Amniotic stem cell (primary cell): Measurements from ENCODE around the gene ATP13A2.
"Not testable (repeated sequence)": the region's sequence is repeated elsewhere in the genome, so short reads cannot be mapped to it uniquely, and the experiment has no call there.

Experiments
- DNase-seq: peaks from one replicate; lab custom pipeline; 2025; lab: John Stamatoyannopoulos, UW

The ATP13A2 gene

GRCh38 chr1:16961297-16962133 lies 50.2 kb downstream of the ATP13A2 start:
- DNase-seq = no peak

DNA sequence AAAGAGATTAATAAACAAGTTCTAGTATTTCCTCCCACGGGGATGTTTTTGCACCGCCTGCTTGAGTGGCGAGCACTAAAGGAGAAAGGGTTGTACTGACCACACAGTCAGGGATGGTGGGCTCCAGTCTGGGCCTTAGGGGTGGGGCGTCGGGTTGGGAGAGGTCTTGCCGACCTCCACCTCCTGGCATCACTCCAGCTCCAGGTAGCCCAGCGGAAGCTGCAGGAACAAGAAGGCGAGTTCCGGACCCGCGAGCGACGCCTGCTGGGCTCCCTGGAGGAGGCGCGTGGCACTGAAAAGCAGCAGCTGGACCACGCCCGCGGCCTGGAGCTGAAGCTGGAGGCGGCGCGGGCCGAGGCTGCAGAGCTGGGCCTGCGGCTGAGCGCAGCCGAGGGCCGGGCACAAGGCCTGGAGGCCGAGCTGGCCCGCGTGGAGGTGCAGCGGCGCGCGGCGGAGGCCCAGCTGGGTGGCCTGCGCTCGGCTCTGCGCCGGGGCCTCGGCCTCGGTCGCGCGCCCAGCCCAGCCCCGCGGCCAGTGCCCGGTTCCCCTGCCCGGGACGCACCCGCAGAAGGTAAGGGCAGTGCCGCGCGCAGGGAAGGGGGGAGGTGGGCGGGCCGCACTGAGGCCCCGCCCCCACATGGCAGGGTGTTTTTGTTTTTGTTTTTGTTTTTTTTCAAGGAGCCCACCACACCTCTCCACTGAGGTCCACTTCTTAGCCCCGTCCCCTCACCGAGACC lies 51.0 kb downstream of the ATP13A2 start:
- DNase-seq = peak; percentile 56

DNA sequence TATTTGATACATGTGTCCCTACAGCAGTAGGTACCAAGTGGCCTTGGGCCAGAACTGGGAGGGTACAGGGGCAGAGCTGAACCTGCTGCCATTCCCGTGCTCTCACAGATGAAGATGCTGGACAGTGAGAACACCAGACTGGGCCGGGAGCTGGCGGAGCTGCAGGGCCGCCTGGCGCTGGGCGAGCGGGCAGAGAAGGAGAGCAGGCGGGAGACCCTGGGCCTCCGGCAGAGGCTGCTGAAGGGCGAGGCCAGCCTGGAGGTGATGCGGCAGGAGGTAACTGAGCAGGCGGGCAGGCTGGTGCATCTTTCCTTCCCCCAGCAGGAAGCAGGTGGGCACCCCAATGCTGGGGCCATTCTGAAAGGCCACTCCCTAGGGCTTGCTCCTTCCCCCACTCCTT lies 53.3 kb downstream of the ATP13A2 start:
- DNase-seq = no peak

DNA sequence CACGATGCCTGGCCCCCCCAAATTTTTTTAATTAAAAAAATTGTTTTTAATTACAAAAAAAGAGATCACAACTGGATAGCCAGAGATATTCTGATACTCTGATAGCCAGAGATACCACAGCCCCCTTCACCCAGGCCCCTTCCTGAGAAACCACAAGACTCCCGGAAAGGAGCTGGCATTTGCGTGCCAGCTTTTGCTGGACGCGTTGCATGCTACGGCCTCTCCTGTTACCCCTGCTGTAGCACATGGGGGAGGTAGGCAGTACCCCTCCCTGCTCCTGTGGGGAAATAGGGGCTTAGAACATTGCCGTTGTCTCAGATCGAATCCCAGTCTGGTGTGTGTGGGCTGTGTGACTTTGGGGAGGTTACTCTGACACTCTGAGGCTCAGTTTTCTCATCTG lies 54.0 kb downstream of the ATP13A2 start:
- DNase-seq = no peak

DNA sequence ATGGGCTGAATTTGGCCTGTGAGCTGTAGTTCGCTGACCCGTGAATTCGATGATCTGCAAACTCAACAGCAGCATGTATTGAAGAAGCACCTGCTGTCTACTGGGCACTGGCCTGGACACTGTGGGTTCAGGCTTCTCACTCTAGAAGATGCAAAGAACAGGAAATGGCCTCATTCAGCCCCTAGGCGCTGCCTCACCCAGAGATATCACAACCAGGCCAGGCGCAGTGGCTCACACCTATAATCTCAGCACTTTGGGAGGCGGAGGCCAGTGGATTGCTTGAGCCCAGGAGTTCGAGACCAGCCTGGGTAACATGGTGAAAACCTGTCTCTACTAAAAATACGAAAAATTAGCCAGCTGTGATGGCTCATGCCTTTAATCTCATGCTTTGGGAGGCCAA lies 55.0 kb downstream of the ATP13A2 start:
- DNase-seq = no peak

- no peak for DNase-seq
These were observed 56.5 kb downstream of the ATP13A2 start for GRCh38 chr1:16955186-16955585.

GRCh38 chr1:16954579-16954978 lies 57.1 kb downstream of the ATP13A2 start:
- DNase-seq = no peak

DNA sequence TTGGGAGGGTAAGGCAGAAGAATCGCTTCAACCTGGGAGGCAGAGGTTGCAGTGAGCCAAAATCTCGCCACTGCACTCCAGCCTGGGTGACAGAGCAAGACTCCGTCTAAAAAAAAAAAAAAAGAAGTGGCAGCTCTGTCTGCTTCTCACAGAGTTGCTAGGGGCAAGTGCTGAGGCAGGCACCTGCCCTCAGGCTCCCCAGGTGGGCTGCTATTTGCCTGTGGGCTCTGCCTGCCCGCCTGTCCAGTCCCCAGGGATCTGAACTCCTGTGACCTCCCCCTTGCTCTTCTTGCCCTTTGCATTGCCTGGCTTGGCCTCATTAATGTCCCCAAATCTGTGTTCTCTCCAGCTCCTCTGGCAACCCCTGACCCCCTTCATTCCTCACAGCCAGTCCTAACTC lies 59.4 kb downstream of the ATP13A2 start:
- not testable (repeated sequence) for DNase-seq

- not testable (repeated sequence) for DNase-seq
These were observed 62.7 kb downstream of the ATP13A2 start for GRCh38 chr1:16949026-16949425.

- not testable (repeated sequence) for DNase-seq
These were observed 63.3 kb downstream of the ATP13A2 start for GRCh38 chr1:16948282-16948891.

GRCh38 chr1:16946646-16947045 lies 65.1 kb downstream of the ATP13A2 start:
- no peak for DNase-seq

DNA sequence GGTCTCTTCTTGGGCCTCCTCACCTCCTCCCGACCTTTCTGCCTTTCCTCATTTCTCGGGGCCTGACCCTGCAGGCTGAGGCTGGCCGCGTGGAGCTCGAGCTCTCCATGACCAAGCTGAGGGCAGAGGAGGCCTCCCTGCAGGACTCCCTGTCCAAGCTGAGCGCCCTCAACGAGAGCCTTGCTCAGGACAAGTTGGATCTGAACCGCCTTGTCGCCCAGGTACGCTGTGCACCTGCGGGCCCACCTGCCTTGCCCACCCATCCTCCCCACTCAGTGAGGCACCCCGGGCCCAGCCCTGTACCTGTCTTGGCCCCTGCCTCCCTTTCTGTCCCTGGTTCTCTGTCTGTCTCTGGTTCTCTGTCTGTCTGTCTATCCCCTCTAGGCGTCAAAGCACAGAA lies 65.5 kb downstream of the ATP13A2 start:
- not testable (repeated sequence) for DNase-seq

- not testable (repeated sequence) for DNase-seq
These were observed 66.2 kb downstream of the ATP13A2 start for GRCh38 chr1:16945512-16945911.

GRCh38 chr1:16944038-16944437 lies 67.7 kb downstream of the ATP13A2 start:
- DNase-seq = no peak

DNA sequence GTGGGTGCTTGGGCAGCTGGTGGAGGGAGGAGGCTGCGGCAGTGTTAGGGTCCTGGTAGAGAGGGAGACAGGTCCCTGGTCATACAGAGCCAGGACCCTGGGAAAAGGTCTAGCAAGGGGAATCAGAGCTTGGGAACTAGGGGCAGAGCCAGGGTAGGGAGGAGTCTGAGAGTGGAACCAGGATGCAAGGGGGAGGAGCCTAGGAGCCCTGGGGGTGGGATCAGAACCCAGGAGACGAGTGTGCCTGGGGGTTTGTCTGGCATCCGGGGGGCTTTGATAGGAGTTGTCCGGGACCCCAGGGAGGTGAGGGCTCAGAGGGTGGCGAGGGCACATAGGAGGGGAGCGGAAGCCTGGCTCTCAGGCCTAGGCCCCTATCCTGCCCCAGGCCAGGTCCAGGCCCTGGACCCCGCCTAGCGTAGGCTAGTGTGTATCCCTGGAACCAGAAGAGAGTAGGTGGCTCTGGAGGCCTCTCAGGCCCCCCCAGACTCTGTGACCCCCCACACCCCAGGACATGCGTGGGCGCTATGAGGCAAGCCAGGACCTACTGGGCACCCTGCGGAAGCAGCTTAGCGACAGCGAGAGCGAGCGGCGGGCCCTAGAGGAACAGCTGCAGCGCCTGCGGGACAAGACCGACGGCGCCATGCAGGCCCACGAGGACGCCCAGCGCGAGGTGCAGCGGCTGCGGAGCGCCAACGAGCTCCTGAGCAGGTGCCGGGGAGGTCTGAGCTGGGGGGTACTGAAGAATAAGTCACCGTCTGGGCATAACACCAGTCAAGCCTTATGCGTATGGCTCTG lies 72.1 kb downstream of the ATP13A2 start:
- not testable (repeated sequence) for DNase-seq

DNA sequence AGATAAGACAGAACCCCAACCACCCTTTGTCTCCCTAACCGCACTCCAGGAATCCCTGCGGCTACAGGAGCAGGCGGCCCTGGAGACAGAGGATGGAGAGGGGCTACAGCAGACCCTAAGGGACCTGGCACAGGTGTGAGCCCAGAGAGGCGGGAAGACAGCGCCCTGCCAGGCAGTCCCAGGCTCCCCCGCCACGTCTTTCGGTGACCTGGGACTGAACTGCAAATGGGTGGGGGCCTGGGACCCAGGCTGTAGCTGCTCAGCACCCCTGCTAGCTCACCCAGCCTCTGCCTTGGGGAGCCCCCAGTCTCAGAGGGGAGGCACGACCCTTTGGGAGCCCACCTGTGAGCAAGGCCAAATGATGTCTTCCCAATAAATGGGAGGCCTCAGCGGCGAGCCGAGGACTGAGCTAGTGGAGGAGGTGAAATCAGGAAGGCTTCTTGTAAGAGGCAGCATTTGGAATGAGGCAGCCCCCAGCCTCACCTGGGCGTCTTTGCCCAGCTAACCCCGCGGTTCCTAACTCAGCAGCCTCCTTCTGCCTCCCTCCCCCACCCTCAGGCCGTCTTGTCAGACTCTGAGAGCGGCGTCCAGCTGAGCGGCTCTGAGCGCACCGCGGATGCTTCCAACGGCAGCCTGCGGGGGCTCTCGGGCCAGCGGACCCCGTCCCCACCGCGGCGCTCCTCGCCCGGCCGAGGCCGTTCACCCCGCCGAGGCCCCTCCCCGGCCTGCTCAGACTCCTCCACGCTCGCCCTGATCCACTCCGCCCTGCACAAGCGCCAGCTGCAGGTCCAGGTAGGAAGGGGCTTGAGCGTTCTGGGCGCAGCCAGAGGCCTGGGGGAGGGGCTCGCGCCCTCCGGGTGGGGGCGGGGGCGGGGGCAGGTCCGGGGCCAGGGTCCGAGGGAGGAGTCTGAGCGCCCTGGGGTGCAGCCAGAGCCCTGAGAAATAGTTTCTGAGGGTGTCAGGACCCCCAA lies 73.1 kb downstream of the ATP13A2 start:
- DNase-seq = no peak

- DNase-seq = not testable (repeated sequence)
These were observed 75.1 kb downstream of the ATP13A2 start for GRCh38 chr1:16936580-16936979.
